ENCODE results near the gene PRKCD.

PRKCD gene

GRCh38 chr3:53160061-53160659 is 849 bp upstream of the PRKCD start:
- H2AFZ ChIP-seq (ENCODE audit: low read length): peak overlapping the region; percentile 89; the same call in 1 of the 2 replicates
- no peaks in the 10 kb centered on the region for H4K20me1 ChIP-seq (ENCODE audit: insufficient read depth, low read length, poor library complexity, severe bottlenecking)
- H3K4me2 ChIP-seq (ENCODE audit: low read depth, low read length, poor library complexity, severe bottlenecking): peak overlapping the region; percentile 81
- no peaks in the 10 kb centered on the region; the same call in 1 of the 2 replicates for H3K79me2 ChIP-seq (ENCODE audit: insufficient read depth, low read length)
- no peaks in the 10 kb centered on the region for H3K9me2 ChIP-seq (replicated peaks; ENCODE audit: low read depth, low read length)
- H3K9me3 ChIP-seq (ENCODE audit: insufficient read depth, low read depth, low read length): no peaks in the 10 kb centered on the region
- TF ChIP-seq EZH2phosphoT487 (IDR thresholded peaks at IDR 0.05; ENCODE audit: borderline replicate concordance): no peak
- no peak for TF ChIP-seq CTCF (conservative IDR thresholded peaks at IDR 0.05; ENCODE audit: low read length)
- no peaks in the 10 kb centered on the region for H3F3A ChIP-seq (ENCODE audit: low read depth)
- peaks cover 23% of the 10 kb centered on the region for H3K4me1 ChIP-seq (ENCODE audit: insufficient read depth, low read length, poor library complexity, severe bottlenecking)
- no peaks in the 10 kb centered on the region for H3K27me3 ChIP-seq (ENCODE audit: insufficient read depth, low read length, poor library complexity, severe bottlenecking)
- H3K9ac ChIP-seq (ENCODE audit: low read depth, low read length, poor library complexity, severe bottlenecking): no peak overlapping the region
- H3K36me3 ChIP-seq (ENCODE audit: insufficient read depth, low read length): no peaks in the 10 kb centered on the region
- H3K4me3 ChIP-seq (ENCODE audit: low read length, poor library complexity, severe bottlenecking): peak overlapping the region; percentile 75

DNA sequence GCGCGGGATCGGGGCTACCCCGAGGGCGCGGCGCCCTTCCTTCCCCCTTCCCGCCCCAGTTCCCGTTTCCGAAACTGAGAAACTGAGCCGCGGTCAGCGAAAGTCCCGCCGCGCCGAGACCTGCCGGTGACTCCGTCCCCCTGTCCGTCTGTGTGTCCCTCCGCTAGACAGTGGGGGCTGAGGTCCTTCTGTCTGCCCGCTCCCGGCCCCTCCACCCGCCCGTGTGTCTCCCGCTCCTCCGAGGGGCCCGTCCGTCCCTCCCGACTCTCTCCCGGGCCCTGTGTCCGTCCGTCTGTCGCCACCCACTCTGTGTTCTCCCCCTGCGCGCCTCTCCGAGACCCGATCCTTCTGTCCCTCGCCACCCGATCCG is 426 bp downstream of the PRKCD start:
- no peak for TF ChIP-seq EZH2phosphoT487 (IDR thresholded peaks at IDR 0.05; ENCODE audit: borderline replicate concordance)
- TF ChIP-seq CTCF (conservative IDR thresholded peaks at IDR 0.05; ENCODE audit: low read length): no peak
- Histone ChIP-seq H3K4me3 (ENCODE audit: low read length, poor library complexity, severe bottlenecking) (peak overlapping the region; percentile 75), H3F3A (ENCODE audit: low read depth) (no peaks in the 10 kb centered on the region), H3K9ac (ENCODE audit: low read depth, low read length, poor library complexity, severe bottlenecking) (peak overlapping the region; percentile 66), H4K20me1 (ENCODE audit: insufficient read depth, low read length, poor library complexity, severe bottlenecking) (no peaks in the 10 kb centered on the region), H3K9me2 (replicated peaks; ENCODE audit: low read depth, low read length) (no peaks in the 10 kb centered on the region), H2AFZ (ENCODE audit: low read length) (peak overlapping the region; percentile 82), H3K4me2 (ENCODE audit: low read depth, low read length, poor library complexity, severe bottlenecking) (peak overlapping the region; percentile 66), H3K9me3 (ENCODE audit: insufficient read depth, low read depth, low read length) (no peaks in the 10 kb centered on the region), H3K36me3 (ENCODE audit: insufficient read depth, low read length) (no peaks in the 10 kb centered on the region), H3K27me3 (ENCODE audit: insufficient read depth, low read length, poor library complexity, severe bottlenecking) (no peaks in the 10 kb centered on the region), H3K4me1 (ENCODE audit: insufficient read depth, low read length, poor library complexity, severe bottlenecking) (peaks cover 31% of the 10 kb centered on the region), H3K79me2 (ENCODE audit: insufficient read depth, low read length) (no peaks in the 10 kb centered on the region; the same call in 1 of the 2 replicates)

GRCh38 chr3:53161820-53162671 is 1.0 kb downstream of the PRKCD start:
- Histone ChIP-seq H3K4me2 (ENCODE audit: low read depth, low read length, poor library complexity, severe bottlenecking) (peak overlapping the region; percentile 50), H3K79me2 (ENCODE audit: insufficient read depth, low read length) (no peaks in the 10 kb centered on the region; the same call in 1 of the 2 replicates), H3K4me1 (ENCODE audit: insufficient read depth, low read length, poor library complexity, severe bottlenecking) (peaks cover 37% of the 10 kb centered on the region), H3K9ac (ENCODE audit: low read depth, low read length, poor library complexity, severe bottlenecking) (peak overlapping the region; percentile 66), H3K9me2 (replicated peaks; ENCODE audit: low read depth, low read length) (no peaks in the 10 kb centered on the region), H2AFZ (ENCODE audit: low read length) (no peak overlapping the region), H3K36me3 (ENCODE audit: insufficient read depth, low read length) (no peaks in the 10 kb centered on the region), H3K27me3 (ENCODE audit: insufficient read depth, low read length, poor library complexity, severe bottlenecking) (no peaks in the 10 kb centered on the region), H3K9me3 (ENCODE audit: insufficient read depth, low read depth, low read length) (no peaks in the 10 kb centered on the region), H3F3A (ENCODE audit: low read depth) (no peaks in the 10 kb centered on the region), H4K20me1 (ENCODE audit: insufficient read depth, low read length, poor library complexity, severe bottlenecking) (no peaks in the 10 kb centered on the region), H3K4me3 (ENCODE audit: low read length, poor library complexity, severe bottlenecking) (peak overlapping the region; percentile 75)
- no peak for TF ChIP-seq EZH2phosphoT487 (IDR thresholded peaks at IDR 0.05; ENCODE audit: borderline replicate concordance)
- TF ChIP-seq CTCF (conservative IDR thresholded peaks at IDR 0.05; ENCODE audit: low read length): no peak

Data from Loucy (cell line).